DLD1 (cell line): ENCODE measurements around the gene MPC1L.

Experiments used
- in situ Hi-C: cut with HindIII; loops from 2 replicates; pipeline ENCODE4 v1.10.0; 2017; ENCODE audit warnings: low sequenced_read_pairs

Gene MPC1L

GRCh38 chrX:40625294-40625693, 2.1 kb downstream of the MPC1L start:
- in situ Hi-C loops = no loop called here

DNA sequence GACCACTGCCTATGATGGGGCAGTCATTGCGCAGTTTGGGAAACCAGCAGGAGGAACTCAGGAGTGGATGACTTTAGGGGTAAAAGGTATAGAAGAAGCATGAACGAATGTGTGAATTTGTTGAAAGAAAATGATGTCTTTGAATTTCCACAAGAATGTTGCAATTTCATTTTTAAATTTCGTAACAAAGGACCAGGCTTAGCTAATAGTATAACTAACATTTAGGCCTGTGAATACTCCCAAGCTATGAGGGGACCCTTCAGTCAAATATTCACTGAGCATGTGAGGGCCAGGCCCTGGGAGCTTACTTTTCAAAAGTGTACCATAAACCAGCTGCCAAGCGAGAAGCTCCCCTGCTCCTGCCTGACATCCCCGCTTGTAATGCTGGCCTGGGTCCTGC, 5.3 kb downstream of the MPC1L start:
- in situ Hi-C loops = no loop called here

DNA sequence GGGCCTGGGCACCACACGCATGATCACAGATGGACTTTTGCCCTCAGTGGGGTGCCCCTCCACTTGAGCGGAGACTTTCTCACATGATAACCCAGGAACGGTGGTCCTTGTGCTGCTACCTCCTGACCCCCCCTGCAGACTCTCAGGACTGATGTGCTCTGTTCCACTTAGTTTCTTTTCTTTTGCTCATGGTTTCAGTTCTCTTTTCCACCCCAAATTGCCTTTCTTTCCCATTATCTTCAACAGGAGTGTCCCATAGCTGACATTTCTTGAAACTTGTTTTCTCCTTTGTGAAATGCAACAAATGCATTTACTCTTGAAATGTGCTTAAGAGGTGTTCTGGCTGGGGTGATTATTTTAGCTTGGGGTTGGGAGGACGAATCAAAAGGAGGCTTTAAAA, 9.0 kb downstream of the MPC1L start:
- in situ Hi-C loops = no loop called here

DNA sequence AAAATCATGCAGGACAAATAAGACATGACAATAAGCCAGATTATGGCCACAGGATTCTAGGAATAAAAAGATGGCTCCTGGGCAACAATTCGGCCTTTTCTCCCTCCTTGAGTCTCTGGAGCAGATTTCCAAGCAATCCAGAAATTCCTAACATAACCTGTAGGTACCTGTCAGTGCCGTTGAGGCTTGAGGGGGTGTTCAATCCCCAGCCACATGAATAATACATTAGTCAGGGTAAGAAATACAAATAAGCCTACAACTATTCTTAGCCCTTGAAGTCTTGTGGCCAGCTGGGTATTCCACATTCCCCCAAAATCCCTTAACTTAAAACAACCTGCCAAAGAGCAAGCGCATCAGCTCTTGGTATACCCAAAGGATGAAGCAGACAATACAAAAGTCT, 14.5 kb downstream of the MPC1L start:
- in situ Hi-C loops = no loop called here

DNA sequence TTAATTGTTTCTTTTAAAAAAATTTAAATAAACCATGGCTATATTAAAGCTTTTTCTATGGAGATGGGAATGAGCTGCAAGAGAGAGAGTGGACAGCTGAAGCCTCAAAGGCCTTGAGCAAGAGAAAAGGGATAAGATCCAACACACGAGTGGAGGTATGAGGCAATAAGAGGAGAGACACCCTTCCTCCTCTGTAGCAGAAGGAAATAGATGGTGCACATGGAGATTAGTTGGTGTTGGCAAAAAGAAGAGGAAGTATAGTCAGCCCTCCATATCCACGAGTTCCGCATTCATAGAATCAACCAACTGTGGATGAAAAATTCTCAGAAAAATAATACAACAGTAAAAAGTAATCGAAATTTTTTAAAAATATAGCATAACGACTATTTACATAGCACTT, 20.9 kb downstream of the MPC1L start:
- in situ Hi-C loops = no loop called here

DNA sequence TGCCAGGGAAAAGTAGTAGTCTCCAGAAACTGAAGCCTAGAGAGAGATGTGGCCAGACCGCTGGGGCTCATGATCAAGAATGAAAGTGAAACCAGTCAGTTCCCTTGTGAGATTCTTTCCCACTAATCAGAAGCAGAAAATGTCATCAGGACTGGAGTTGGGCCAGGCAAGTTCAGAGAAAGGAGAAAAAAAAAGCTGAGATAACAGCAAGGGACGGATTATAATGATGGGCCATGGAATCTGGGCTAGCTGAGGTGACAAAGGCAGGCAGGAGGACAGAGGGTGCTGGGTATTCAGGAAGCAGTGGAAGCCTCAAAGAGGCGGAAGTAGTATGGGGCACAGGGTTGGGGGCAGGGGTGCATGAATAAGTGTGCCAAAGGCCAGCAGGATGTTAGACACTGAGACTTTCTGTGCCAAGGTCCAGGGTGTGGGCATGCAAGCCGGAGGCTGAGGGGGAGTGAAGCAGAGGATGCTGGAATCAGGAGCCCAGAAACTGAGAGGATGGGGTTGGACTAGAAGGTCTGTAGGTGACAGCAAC, 21.7 kb downstream of the MPC1L start:
- in situ Hi-C loops = no loop called here

- in situ Hi-C loops = no loop called here
Observed at GRCh38 chrX:40646489-40647306, 23.5 kb downstream of the MPC1L start.

- in situ Hi-C loops = no loop called here
Observed at GRCh38 chrX:40647307-40648197, 24.3 kb downstream of the MPC1L start, which contains the start of gene CXorf38. CXorf38 (minus strand) TSS chrX:40647561; CDS start chrX:40647520, 41 bp downstream.

- in situ Hi-C loops = no loop called here
Observed at GRCh38 chrX:40651620-40652223, 28.5 kb downstream of the MPC1L start.

DNA sequence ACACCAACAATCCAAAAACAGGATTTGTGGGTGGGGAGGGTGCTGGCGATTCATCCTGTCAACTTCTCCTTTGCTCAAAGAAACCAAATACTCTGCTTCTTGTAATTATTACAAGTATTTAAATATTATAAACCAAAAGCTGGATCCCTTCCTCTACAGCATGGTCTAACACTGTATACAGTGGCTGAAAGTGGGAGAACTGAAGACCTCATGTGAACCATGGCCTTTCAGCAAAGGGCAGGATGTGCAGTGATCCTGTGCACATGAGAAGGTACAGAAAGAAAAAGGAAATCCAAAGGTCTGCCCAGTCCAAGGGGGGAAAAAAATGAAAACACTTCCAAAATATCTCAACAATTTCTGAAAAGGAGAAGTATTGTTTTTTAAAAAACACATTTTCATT, 29.4 kb downstream of the MPC1L start:
- in situ Hi-C loops = no loop called here

DNA sequence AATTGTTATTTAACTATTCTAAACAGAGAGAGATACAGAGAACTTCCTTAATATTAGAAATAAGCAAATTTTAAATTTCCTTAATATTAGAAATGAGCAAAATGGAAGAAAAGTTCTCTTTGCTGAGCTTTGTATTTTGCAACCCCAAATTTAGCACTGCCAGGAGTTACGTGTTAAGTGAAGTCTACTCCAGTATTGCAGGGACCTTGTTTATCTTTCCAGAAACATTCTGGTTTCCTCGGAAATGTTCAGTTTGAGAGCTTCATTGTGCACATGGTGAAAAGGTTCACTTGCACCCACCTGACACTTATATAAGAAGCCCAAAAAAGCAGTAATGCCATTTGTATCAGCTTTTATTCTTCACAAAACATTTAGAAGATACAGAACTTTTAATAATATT, 30.3 kb downstream of the MPC1L start:
- in situ Hi-C loops = no loop called here

DNA sequence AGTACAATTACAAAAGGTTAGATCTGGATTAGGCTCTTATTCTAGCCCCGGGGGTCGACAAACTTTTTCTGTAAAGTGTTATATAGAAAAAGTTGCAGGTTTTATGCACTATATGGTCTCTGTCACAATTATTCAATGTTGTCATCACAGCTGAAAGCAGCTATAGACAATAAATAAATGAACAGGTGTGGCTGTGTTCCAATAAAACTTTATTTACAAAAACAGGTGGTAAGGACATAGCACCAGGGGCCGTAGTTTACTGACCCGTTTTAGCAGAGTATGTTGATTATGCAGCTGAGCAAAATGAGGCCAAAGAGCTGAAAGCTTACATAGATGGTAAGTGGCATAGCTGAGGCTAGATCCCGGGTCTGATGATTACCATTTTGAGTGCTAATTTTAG, 37.2 kb downstream of the MPC1L start:
- in situ Hi-C loops = no loop called here

GRCh38 chrX:40661489-40661888, 38.3 kb downstream of the MPC1L start:
- in situ Hi-C loops = no loop called here

DNA sequence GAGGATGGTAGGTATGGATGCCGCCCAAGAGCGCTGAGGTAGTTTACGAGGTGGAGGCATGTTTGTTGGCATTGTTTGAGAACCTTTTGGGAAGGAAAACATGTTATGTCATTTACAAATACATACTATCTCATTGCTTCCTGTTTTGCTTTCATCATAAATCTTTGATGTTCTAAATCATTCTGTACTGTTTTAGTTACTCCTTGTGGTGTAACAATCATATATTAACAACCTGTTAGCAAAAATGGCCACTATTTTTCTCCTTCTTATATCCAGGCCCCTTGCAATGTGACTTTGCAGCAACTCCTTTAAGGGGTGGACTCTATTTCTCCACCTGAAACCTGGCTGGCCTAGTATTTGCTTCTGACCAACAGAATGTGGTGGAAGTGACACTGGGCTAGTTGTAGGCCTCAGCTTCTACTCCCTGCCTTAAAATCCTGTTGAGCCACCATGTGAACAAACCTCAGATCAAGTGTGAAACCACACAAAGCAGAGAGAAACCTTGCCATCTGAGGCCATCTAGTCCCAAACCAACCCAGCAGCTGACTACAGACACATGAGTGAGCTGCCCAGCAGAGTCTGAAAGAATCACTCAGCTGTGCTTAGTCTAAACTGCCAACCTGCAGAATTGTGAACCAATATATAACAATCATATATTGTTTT, 40.0 kb downstream of the MPC1L start:
- in situ Hi-C loops = no loop called here

- in situ Hi-C loops = no loop called here
Observed at GRCh38 chrX:40663880-40664630, 40.8 kb downstream of the MPC1L start.

DNA sequence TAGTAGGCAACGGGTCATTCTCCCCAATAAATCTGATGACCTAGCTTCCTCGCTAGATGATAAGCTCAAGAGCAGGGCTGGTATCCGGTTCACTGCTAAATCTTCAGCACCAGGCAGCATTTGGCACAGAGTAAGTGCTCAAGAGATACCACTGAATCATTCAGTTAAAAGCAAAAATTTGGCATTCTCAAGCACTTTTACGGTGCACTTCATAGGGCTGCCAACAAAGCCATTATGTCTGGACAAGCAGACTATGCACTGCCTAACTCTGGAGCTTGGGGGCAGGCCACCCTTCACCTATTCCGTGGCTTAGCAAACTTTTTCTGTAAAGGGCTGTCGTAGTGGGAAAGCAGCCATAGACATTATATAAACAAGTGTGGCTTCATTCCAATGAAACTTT, 47.9 kb downstream of the MPC1L start:
- in situ Hi-C loops = no loop called here
